Endothelial cell (in vitro differentiated cells): ENCODE results near the gene CMTM6. TPM values are rescaled to one million over a fixed set of nuclear protein-coding genes. Genes with fewer than 3 reads are reported as not detected.
A peak's percentile ranks its signal among the peaks of the same experiment; 100 is the strongest.

Experiments used
- DNase-seq: peaks from one replicate; pipeline ENCODE4 v3.0.0; 2021; ENCODE audit warnings: low spot score
- H3K27ac Mint-ChIP-seq: one replicate; pipeline ENCODE4 v1.8.0; 2021; ENCODE audit warnings: mixed read lengths, inconsistent platforms; ENCODE audit not compliant: unreplicated experiment
- H3K27me3 Mint-ChIP-seq: one replicate; pipeline ENCODE4 v1.8.0; 2021; ENCODE audit warnings: mild to moderate bottlenecking, moderate library complexity, mixed read lengths, inconsistent platforms; ENCODE audit not compliant: unreplicated experiment
- H3K36me3 Mint-ChIP-seq: one replicate; pipeline ENCODE4 v1.8.0; 2021; ENCODE audit warnings: mild to moderate bottlenecking, low read depth, mixed read lengths, inconsistent platforms; ENCODE audit not compliant: unreplicated experiment
- H3K4me1 Mint-ChIP-seq: one replicate; pipeline ENCODE4 v1.8.0; 2021; ENCODE audit warnings: mild to moderate bottlenecking, mixed read lengths, inconsistent platforms; ENCODE audit not compliant: unreplicated experiment
- H3K4me3 Mint-ChIP-seq: one replicate; pipeline ENCODE4 v1.8.0; 2021; ENCODE audit warnings: mild to moderate bottlenecking, mixed read lengths, inconsistent platforms; ENCODE audit not compliant: unreplicated experiment
- H3K9me3 Mint-ChIP-seq: one replicate; pipeline ENCODE4 v1.8.0; 2021; ENCODE audit warnings: mixed read lengths, inconsistent platforms; ENCODE audit not compliant: unreplicated experiment
- CTCF ChIP-seq: fragments of 200-600 bp; sonication (generic); IDR thresholded peaks from one replicate; pipeline ENCODE4 v1.5.0; 2021; ENCODE audit warnings: antibody characterized with exemption; ENCODE audit not compliant: unreplicated experiment
- total RNA-seq: library from RNA; stranded (reverse); fragmentation: NEBNext Ultra II Directional; extraction: Animal tissue kit (Norgen Biotek cat#: 25700); gene quantifications from one replicate; pipeline ENCODE4 v1.2.1, GENCODE V29; 2021; ENCODE audit not compliant: unreplicated experiment

CMTM6 gene
- total RNA-seq, 1 donor from 2014 or later: 59.9 TPM

- Mint-ChIP-seq H3K27me3 (peaks cover 4% of the 10 kb centered on the region), H3K4me3 (peak overlapping the region; percentile 76), H3K4me1 (peaks cover 13% of the 10 kb centered on the region), H3K36me3 (peaks cover 14% of the 10 kb centered on the region), H3K27ac (peak overlapping the region; percentile 95), H3K9me3 (no peaks in the 10 kb centered on the region)
- no peak for TF ChIP-seq CTCF
- DNase-seq: peak; percentile 55
These were observed 42.5 kb downstream of the CMTM6 start for GRCh38 chr3:32460031-32460749.

DNA sequence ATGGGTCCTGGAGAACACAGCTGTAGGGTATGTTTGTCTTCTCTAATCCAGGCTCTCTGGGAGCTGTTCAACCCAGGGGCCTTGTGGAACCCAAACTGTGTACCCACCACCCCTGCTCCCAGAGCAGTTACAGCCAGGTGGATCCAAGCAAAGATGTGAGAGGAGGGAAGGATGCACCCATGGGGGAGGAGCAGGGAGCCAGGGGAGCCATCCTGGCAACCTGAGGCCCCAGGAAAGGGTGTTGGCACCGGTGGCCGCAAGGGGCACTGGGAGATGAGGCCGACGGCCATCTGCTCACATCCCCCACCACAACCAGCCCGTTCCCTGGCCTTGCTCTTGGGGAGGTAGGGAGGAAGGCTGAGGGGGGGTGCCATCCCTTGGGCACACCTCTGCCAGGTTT, 43.2 kb downstream of the CMTM6 start:
- H3K4me3 Mint-ChIP-seq: no peak overlapping the region
- no peaks in the 10 kb centered on the region for H3K9me3 Mint-ChIP-seq
- H3K4me1 Mint-ChIP-seq: peaks cover 20% of the 10 kb centered on the region
- DNase-seq: no peak
- no peak overlapping the region for H3K27ac Mint-ChIP-seq
- peaks cover 17% of the 10 kb centered on the region for H3K36me3 Mint-ChIP-seq
- no peak for TF ChIP-seq CTCF
- H3K27me3 Mint-ChIP-seq: peaks cover 4% of the 10 kb centered on the region

- peaks cover 19% of the 10 kb centered on the region for H3K36me3 Mint-ChIP-seq
- no peak for DNase-seq
- peak overlapping the region; percentile 66 for H3K27ac Mint-ChIP-seq
- H3K4me3 Mint-ChIP-seq: no peak overlapping the region
- no peak for TF ChIP-seq CTCF
- H3K4me1 Mint-ChIP-seq: peaks cover 27% of the 10 kb centered on the region
- peaks cover 4% of the 10 kb centered on the region for H3K27me3 Mint-ChIP-seq
- H3K9me3 Mint-ChIP-seq: no peaks in the 10 kb centered on the region
These were observed 44.6 kb downstream of the CMTM6 start for GRCh38 chr3:32457971-32458471.

- no peak for TF ChIP-seq CTCF
- Mint-ChIP-seq H3K4me3 (no peak overlapping the region), H3K27ac (peak overlapping the region; percentile 32), H3K4me1 (peaks cover 29% of the 10 kb centered on the region), H3K27me3 (peaks cover 4% of the 10 kb centered on the region), H3K9me3 (no peaks in the 10 kb centered on the region), H3K36me3 (peaks cover 19% of the 10 kb centered on the region)
- DNase-seq: no peak
These were observed 46.1 kb downstream of the CMTM6 start for GRCh38 chr3:32456429-32457130.
